Smooth muscle cell (in vitro differentiated cells): ENCODE measurements around the gene PLCB4. TPM values are rescaled to one million over a fixed set of nuclear protein-coding genes. Genes with fewer than 3 reads are reported as not detected.

ENCODE experiments used
- DNase-seq: peaks from one replicate; lab custom pipeline; 2025; ENCODE audit not compliant: unreplicated experiment; lab: John Stamatoyannopoulos, UW
- H2AFZ ChIP-seq: fragments of 200-600 bp; sonication (generic); 2 replicates; pipeline ENCODE4 v1.6.0; 2016; ENCODE audit warnings: antibody characterized with exemption, low read depth, mild to moderate bottlenecking
- H3F3A ChIP-seq: fragments of 200-600 bp; sonication (generic); 2 replicates; pipeline ENCODE4 v1.6.0; 2017; ENCODE audit warnings: antibody characterized with exemption, low read depth
- H3K27ac ChIP-seq: fragments of 200-600 bp; sonication (generic); 2 replicates; pipeline ENCODE4 v1.5.1; 2016; ENCODE audit warnings: low read depth, mild to moderate bottlenecking
- H3K27me3 ChIP-seq: fragments of 200-600 bp; sonication (generic); 2 replicates; pipeline ENCODE4 v1.6.1; 2016; ENCODE audit warnings: low read depth, mild to moderate bottlenecking
- H3K36me3 ChIP-seq: fragments of 200-600 bp; sonication (generic); 2 replicates; pipeline ENCODE4 v1.5.1; 2016; ENCODE audit warnings: low read depth
- H3K4me1 ChIP-seq: fragments of 200-600 bp; sonication (generic); 2 replicates; pipeline ENCODE4 v1.5.1; 2016; ENCODE audit warnings: low read depth
- H3K4me2 ChIP-seq: fragments of 200-600 bp; sonication (generic); 2 replicates; pipeline ENCODE4 v1.6.0; 2016; ENCODE audit warnings: mild to moderate bottlenecking
- H3K4me3 ChIP-seq: fragments of 200-600 bp; sonication (generic); 2 replicates; pipeline ENCODE4 v1.5.1; 2016; ENCODE audit warnings: mild to moderate bottlenecking
- H3K79me2 ChIP-seq: fragments of 200-600 bp; sonication (generic); 2 replicates; pipeline ENCODE4 v1.6.0; 2016; ENCODE audit warnings: low read depth, mild to moderate bottlenecking
- H3K9ac ChIP-seq: fragments of 200-600 bp; sonication (generic); 2 replicates; pipeline ENCODE4 v1.6.0; 2016; ENCODE audit warnings: low read depth
- H3K9me3 ChIP-seq: fragments of 200-600 bp; sonication (generic); replicated peaks from 2 replicates; pipeline ENCODE4 v1.5.1; 2016; ENCODE audit warnings: low read depth
- H4K20me1 ChIP-seq: fragments of 200-600 bp; sonication (generic); 2 replicates; pipeline ENCODE4 v1.6.0; 2016; ENCODE audit warnings: low read depth
- CTCF ChIP-seq: fragments of 200-600 bp; sonication (generic); IDR thresholded peaks from 2 replicates; pipeline ENCODE4 v1.5.1; 2017; ENCODE audit warnings: borderline replicate concordance, mild to moderate bottlenecking, antibody characterized with exemption; ENCODE audit not compliant: insufficient read depth, poor library complexity, severe bottlenecking
- WGBS: methylation state at CpG from one replicate; pipeline ENCODE4 v1.1.7; 2016; ENCODE audit warnings: low lambda C conversion rate; 5-methylcytosine and 5-hydroxymethylcytosine counted together
- polyA plus RNA-seq: library from polyadenylated mRNA; unstranded; fragments of >200 nt; fragmentation: Nextera tagmentation; extraction: Ambion mirVana; gene quantifications from 2 replicates; pipeline ENCODE4 v1.2.1, GENCODE V29; 2016
- total RNA-seq: library from RNA; depleted of rRNA; stranded (reverse); fragments of >200 nt; gene quantifications from 2 replicates; pipeline ENCODE4 v1.2.3, GENCODE V29; 2014

Gene PLCB4
- total and polyA plus RNA-seq, 2 experiments from 2014 or later, result 3.0 to 5.3 TPM

GRCh38 chr20:9204979-9205378, 136.1 kb downstream of the PLCB4 start:
- no peak for DNase-seq
- Histone ChIP-seq H3K9me3 (no peaks in the 10 kb centered on the region), H3F3A (no peaks in the 10 kb centered on the region), H2AFZ (no peak overlapping the region), H3K27me3 (no peaks in the 10 kb centered on the region), H3K4me1 (peaks cover 6% of the 10 kb centered on the region), H3K36me3 (no peaks in the 10 kb centered on the region), H3K9ac (no peak overlapping the region), H3K4me3 (no peak overlapping the region), H3K27ac (no peak overlapping the region), H3K79me2 (no peaks in the 10 kb centered on the region), H3K4me2 (no peak overlapping the region), H4K20me1 (no peaks in the 10 kb centered on the region)
- TF ChIP-seq CTCF, result no peak
- WGBS, result 90% methylated on average over 5 of the region's 5 CpGs

GRCh38 chr20:9206486-9206885, 137.6 kb downstream of the PLCB4 start:
- Histone ChIP-seq H3K4me2 (no peak overlapping the region), H3K9me3 (no peaks in the 10 kb centered on the region), H3K79me2 (no peaks in the 10 kb centered on the region), H3F3A (no peaks in the 10 kb centered on the region), H3K9ac (no peak overlapping the region), H2AFZ (no peak overlapping the region), H3K27me3 (no peaks in the 10 kb centered on the region), H4K20me1 (no peaks in the 10 kb centered on the region), H3K27ac (no peak overlapping the region), H3K4me3 (no peak overlapping the region), H3K4me1 (no peaks in the 10 kb centered on the region), H3K36me3 (no peaks in the 10 kb centered on the region)
- no peak for TF ChIP-seq CTCF
- DNase-seq, result no peak

DNA sequence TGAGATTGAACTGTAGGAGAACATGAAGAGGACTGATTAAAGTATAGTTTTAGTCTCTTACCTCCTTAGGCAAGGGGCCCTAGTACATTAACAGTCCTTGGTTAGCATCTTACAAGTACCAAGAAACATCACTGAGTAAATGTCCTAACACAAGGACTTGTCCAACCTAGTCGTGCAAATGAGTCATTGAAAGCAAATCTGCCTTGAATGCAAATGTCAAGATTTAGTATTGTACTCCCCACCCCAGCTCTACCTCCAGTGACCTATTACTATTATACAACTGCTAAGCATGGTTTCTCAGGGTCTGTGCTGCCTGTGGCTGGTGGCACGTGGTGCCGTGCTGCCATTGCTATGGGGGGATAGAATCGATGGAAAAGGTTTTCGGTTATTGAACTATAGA, 138.4 kb downstream of the PLCB4 start:
- WGBS, result 88% methylated on average over 5 of the region's 5 CpGs

More for the DNA sequence above, 138.4 kb downstream of the PLCB4 start:
- no peak overlapping the region for H3K4me3 ChIP-seq
- no peaks in the 10 kb centered on the region for H3K9me3 ChIP-seq
- no peak overlapping the region for H3K4me2 ChIP-seq
- H3F3A ChIP-seq, result no peaks in the 10 kb centered on the region
- H3K4me1 ChIP-seq, result no peaks in the 10 kb centered on the region
- H3K79me2 ChIP-seq, result no peaks in the 10 kb centered on the region
- no peaks in the 10 kb centered on the region for H3K36me3 ChIP-seq
- no peaks in the 10 kb centered on the region for H4K20me1 ChIP-seq
- no peak overlapping the region for H2AFZ ChIP-seq
- DNase-seq, result no peak
- no peak for TF ChIP-seq CTCF
- no peaks in the 10 kb centered on the region for H3K27me3 ChIP-seq
- H3K27ac ChIP-seq, result no peak overlapping the region
- no peak overlapping the region for H3K9ac ChIP-seq
